HG02759 (cell line): Measurements from ENCODE around the gene RNF181.
"Not testable (repeated sequence)": the region's sequence is repeated elsewhere in the genome, so short reads cannot be mapped to it uniquely, and the experiment has no call there.

Experiments
- ATAC-seq: cut with Tn5 transposase; IDR thresholded peaks from one replicate; pipeline ENCODE4 v1.9.1; 2021; ENCODE audit warnings: mild to moderate bottlenecking, moderate library complexity; ENCODE audit not compliant: unreplicated experiment

RNF181 gene

GRCh38 chr2:85595301-85596025 is at the start of gene RNF181:
TSS of gene RNF181 (plus strand) at chr2:85595745. CDS start at chr2:85595764, 19 bp downstream.
- ATAC-seq, result peak; percentile 99

DNA sequence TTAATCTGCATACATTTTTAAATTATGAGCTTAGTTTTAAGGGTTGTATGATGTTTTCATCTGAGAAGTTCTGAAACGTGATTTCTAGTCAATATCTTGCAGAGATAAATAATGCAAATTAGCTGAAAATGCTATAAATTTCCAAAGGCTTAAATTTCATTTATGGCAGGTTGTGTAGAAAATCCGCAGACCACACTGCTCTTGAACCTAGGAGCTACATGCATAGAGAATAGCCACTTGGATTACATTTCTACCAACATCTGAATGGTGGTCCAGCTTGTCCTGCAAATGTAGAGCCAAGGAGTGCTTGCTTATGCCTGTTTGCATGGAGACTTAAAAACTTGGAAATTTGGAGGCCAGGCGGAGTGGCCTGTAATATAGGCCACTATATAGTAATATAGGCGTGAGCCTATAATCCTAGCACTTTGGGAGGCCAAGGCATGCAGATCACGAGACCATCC is 49.7 kb upstream of the RNF181 start:
- ATAC-seq, result no peak

GRCh38 chr2:85547089-85547858 is 48.3 kb upstream of the RNF181 start:
- no peak for ATAC-seq

DNA sequence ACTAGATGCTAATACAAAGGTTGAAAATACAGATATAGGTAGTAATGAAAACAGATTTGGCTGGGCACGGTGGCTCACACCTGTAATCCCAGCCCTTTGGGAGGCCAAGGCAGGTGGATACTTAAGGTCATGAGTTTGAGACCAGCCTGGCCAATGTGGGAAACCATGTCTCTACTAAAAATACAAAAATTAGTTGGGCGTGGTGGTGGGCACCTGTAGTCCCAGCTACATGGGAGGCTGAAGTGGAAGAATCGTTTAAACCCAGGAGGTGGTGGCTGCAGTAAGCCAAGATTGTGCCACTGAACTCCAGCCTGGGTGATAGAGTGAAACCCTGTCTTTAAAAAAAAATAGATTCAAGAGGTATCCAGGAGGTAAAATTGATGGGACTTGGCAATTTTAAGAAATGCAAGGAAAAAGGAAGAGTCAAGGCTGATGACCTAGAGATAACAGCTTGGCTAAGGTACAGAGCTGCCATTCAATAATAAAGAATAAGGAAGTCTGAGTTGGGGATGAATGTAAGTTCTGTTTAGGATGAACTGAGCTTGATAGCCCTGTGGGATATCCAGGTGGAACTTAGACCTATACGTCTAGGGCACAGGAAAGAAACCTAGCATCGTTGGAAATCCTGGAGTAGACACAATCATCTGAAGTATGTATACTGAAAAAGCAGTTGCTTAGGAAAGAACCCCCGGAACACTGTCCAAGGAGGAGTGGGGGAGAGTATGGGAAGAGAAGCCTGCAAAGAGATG is 47.5 kb upstream of the RNF181 start:
- no peak for ATAC-seq

DNA sequence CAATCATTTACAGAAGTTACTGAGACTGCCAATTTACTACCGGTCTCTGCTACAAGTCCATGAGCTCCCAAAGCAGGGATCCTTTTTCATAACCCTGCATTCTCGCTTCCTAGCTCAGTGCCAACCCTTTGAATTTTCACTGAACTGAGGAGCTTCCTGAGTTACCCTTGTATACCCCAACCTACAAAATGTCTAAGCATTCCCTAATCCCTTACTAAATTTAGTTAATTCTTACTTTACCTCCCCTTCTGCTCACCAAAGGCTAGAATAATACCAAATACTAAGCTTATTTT is 47.0 kb upstream of the RNF181 start:
- ATAC-seq, result no peak

DNA sequence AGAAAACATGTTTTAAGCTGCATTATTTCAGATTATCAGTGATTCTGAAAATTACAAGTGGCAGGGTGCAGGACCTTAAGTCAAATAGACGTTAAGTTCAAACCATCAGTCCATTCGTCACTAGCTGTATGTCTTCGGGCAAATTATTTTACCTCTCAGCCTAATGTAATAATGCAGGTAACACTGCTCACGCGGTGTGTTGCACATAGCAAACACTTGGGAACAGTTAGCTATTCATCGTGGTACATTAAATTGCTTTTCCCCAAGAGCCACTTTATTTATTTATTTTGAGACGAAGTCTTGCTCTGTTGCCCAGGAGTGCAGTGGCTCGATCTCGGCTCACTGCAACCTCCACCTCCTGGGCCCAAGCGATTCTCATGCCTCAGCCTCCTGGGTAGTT is 46.5 kb upstream of the RNF181 start:
- no peak for ATAC-seq

DNA sequence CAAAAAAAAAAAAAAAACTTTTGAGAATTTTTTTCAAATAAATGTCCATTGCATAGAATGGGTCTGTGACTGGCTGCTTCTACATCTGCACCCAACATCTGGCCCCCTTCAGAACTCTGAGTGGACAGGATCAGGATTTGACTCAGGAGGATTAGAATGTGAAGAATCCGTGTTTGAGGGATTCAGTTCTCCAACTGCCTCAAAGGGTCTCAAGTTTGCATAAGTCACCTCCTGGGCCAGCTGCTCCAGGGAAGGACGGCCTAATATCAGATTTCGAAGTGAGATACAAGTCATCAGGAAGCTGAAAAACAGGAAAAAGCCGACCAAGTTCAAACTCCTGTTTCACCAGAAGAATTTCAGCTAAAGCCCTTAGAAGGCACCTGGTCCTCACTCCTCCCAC is 45.7 kb upstream of the RNF181 start:
- ATAC-seq, result no peak

DNA sequence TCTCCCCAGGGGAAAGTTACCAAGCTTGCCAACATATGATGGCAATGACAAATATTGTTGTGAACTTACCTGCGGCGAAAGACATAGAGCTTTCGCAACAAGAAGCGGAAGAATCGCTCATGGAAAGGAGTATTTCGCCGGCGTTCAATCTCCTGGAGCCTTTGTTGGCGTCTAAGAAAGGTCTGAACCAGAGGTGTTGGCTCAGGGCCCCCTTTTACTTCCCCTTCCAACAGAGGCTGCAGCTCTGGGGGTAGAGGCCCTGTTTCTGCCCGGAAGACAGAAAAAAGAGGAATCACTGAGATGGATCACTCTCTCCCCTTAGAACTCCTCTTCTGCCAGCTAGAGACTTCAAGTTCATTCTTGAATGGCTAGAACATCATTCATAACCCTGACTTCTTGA is 45.1 kb upstream of the RNF181 start:
- no peak for ATAC-seq

DNA sequence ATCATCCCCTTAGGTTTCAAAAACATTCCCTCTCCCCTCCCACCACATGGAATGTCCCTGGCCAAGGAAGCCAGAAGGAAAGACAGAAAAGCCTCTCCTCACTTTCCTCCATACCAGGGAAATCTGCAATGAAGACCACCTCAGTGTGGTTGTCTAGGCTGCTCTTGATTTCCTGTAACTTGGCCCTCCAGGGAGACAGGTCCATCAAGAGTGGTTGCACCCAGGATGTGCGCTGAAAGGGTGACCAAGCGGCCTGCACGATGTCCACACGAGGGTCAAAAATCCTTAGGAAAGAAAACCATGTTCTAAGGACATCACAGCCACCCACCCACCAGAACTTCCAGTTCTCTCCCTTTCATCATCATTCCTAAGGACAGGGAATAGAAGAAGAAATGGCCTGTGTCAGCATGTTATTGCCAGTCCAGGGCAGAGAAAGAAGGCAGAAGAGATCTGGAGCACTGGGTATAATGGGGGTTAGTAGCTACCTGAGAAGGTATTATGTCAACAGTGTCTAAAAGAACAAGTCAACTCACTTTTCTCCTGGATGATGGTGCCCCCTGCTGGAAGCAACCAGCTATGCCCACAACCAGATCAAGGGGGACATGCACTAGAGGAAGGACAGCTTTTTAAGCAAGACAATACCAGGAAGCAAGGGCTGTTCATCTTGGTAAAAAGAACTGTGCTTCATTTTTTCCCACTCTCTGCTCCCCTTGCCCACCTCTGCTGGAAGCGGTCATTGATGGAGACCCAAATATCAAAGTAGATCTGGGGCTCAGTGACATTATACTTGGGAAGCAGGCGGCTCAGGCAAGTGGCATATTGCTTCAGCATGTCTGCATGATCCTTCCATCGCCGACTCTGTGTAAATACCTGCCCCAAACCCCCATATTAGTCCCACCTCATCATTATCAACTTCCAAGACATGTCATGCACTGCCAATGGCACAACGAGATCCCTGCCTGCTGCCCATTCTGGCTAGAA is 43.6 kb upstream of the RNF181 start:
- ATAC-seq, result peak; percentile 76

GRCh38 chr2:85553184-85553583 is 42.4 kb upstream of the RNF181 start:
- no peak for ATAC-seq

DNA sequence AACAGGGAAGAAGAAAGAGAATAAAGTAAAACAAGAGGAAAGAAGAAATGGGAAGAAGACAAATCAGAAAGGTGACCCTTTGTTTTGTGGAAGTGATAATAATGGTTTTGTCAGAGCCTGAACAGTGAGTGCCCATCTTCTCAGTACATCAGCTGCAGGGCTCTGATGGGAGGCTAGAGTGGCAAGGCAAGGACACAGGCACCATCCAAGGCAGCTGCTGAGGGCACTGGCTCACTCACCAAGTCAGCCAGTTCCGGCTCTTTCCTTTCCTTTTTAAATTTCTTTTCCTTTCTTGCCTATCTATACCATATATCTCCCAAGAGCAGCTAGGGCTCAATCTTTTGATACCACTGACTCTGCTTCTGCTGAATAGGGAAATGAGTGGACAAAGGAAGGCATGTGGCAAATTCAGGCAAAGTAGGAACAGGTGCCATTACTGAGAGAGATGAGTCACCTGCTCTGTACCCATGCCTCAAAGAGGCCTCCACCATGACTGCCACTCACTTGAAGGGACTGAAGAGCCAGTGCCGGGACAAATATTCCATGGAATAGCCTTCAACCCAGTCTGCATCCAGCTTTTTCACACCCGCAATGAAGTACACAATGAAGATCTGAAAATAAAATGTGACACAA is 40.4 kb upstream of the RNF181 start:
- ATAC-seq, result no peak

DNA sequence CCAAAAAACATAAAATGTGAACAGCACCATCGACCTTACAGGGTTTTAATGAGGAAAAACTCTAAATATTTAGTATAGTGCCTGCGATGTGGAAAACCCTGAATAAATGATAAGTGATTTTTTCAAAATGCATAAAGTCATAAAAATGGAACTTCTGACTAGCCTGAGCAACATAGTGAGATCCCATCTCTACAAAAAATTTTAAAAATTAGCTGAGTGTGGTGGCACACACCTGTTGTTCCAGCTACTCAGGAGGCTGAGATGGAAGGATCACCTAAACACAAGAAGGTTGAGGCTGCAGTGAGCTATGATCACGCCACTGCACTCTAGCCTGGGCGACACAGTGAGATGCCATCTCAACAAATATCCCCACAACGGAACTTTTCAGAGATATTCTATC is 38.4 kb upstream of the RNF181 start:
- ATAC-seq, result no peak

GRCh38 chr2:85558160-85558559 is 37.4 kb upstream of the RNF181 start:
- ATAC-seq, result no peak

DNA sequence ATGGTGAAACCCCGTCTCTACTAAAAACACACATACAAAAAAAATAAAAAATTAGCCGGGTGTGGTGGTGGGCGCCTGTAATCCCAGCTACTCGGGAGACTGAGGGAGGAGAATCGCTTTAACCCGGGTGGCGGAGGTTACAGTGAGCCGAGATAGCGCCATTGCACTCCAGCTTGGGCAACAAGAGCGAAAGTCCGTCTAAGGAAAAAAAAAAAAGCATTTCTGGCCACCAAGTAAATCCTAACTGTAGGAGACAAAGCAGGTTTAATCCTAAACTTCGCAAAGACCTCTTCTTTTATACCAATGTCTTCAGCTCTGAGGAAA is 35.2 kb upstream of the RNF181 start:
- ATAC-seq, result not testable (repeated sequence)

DNA sequence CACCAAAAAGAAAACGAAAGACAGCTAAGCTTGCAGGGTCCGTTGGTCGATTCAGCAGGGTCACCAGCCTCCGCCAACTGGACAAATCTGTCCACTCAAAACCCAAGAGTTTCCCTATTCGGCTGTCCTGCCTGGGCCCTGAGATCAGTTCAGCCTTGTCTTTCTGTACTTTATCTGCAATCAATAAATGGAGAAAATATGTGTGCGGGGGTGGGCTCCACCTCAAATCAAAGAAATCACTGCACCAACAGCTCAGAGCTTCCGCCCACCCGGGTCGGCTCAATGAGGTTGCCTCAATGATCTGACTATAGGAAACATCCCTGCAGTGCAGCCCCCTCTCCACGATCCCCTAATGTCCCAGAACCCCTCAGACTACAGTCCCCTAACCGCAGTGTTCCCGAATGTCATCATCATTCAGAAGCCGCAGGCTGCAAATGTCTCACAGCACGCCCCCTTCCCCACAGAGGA is 34.7 kb upstream of the RNF181 start:
- ATAC-seq, result peak; percentile 16

GRCh38 chr2:85561280-85562212 is 34.0 kb upstream of the RNF181 start, which contains the start of gene GGCX:
TSS of gene GGCX (minus strand) at chr2:85561493. CDS start at chr2:85561428, 65 bp downstream.
- peak; percentile 95 for ATAC-seq

GRCh38 chr2:85564144-85564563 is 31.4 kb upstream of the RNF181 start:
- no peak for ATAC-seq

DNA sequence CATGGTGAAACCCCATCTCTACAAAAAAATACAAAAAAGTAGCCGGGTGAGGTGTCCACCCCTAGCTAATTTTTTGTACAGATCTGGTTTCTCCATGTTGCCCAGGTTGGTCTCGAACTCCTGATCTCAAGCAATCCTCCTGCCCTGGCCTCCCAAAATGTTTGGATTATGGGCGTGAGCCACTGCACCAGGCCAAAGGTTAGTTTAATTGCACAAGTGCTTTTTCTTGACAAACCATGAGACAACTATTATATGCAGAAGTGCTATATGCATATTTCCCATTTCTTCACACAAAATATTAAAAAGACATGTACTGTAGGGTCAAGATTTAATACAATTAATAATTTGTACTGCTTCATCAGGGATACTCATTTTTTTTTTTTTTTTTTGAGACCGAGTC is 29.3 kb upstream of the RNF181 start:
- ATAC-seq, result no peak

GRCh38 chr2:85575739-85576138 is 19.8 kb upstream of the RNF181 start:
- no peak for ATAC-seq
